H1 (cell line): Measurements from ENCODE around the gene PDE3A. TPM values are rescaled to one million over a fixed set of nuclear protein-coding genes. Genes with fewer than 3 reads are reported as not detected.

Experiments
- CTCF ChIA-PET: fragments of 300-600 bp; sonication (Branson Sonifier 250); formaldehyde crosslinking; loops from one replicate; lab custom pipeline; 2021; ENCODE audit not compliant: partially characterized antibody; lab: Charles Lee
- POLR2A ChIA-PET: fragments of 300-600 bp; sonication (Branson Sonifier 250); formaldehyde crosslinking; loops from one replicate; lab custom pipeline; 2021; ENCODE audit warnings: inconsistent platforms; ENCODE audit not compliant: partially characterized antibody; lab: Charles Lee
- DNase-seq, 2 experiments: peaks; one replicate each; pipeline versions ENCODE4 v3.0.0 to v3.0.0-alpha.2; 2010 to 2022; ENCODE audit warnings: low spot score in 2 of 2, low read depth in 1 of 2, mixed read lengths in 1 of 2
- FAIRE-seq: peaks from 2 replicates; lab custom pipeline; 2011; peaks lifted over from hg19 to GRCh38; lab: Jason Lieb, UNC
- H2AFZ ChIP-seq: 2 replicates; pipeline ENCODE4 v1.8.1; 2012; ENCODE audit warnings: low read length, inconsistent platforms
- H2AK5ac ChIP-seq: 2 replicates; pipeline ENCODE4 v1.6.1; 2013; ENCODE audit warnings: low read depth, low read length
- H2BK120ac ChIP-seq: replicated peaks from 2 replicates; pipeline ENCODE3; 2013; ENCODE audit warnings: low read depth, low read length, inconsistent platforms
- H2BK12ac ChIP-seq: 2 replicates; pipeline ENCODE4 v1.6.1; 2013; ENCODE audit warnings: low read depth, low read length
- H2BK15ac ChIP-seq: 2 replicates; pipeline ENCODE4 v1.6.1; 2013; ENCODE audit warnings: low read length
- H2BK20ac ChIP-seq: 2 replicates; pipeline ENCODE4 v1.6.1; 2013; ENCODE audit warnings: low read length
- H2BK5ac ChIP-seq: 2 replicates; pipeline ENCODE4 v1.6.1; 2013; ENCODE audit warnings: low read depth, low read length
- H3K14ac ChIP-seq: 2 replicates; pipeline ENCODE4 v1.6.1; 2013; ENCODE audit warnings: inconsistent platforms; ENCODE audit not compliant: insufficient read length
- H3K18ac ChIP-seq: 2 replicates; pipeline ENCODE4 v1.6.1; 2013; ENCODE audit warnings: low read length; ENCODE audit errors: extremely low read depth
- H3K23ac ChIP-seq: 2 replicates; pipeline ENCODE4 v1.6.1; 2013; ENCODE audit warnings: inconsistent platforms; ENCODE audit not compliant: insufficient read length
- H3K23me2 ChIP-seq: 2 replicates; pipeline ENCODE4 v1.6.1; 2013; ENCODE audit warnings: low read depth, low read length
- H3K27ac ChIP-seq: 2 replicates; pipeline ENCODE4 v1.6.1; 2011; ENCODE audit warnings: low read depth, low read length, inconsistent platforms
- H3K27me3 ChIP-seq, 4 experiments: replicated peaks in 1 of 4; 1 replicate in 1 of 4; 2 replicates in 3 of 4; pipeline versions ENCODE4 v1.6.1 to v1.8.1; 2011 to 2013; ENCODE audit warnings: low read length in 3 of 4, mild to moderate bottlenecking in 3 of 4, inconsistent platforms in 2 of 4, mixed read lengths in 2 of 4, moderate library complexity in 1 of 4; ENCODE audit not compliant: control insufficient read depth in 3 of 4, insufficient read depth in 3 of 4; ENCODE audit errors: extremely low read depth in 1 of 4
- H3K36me3 ChIP-seq, 4 experiments: 2 replicates each; pipeline versions ENCODE4 v1.6.1 to v1.8.1; 2011 to 2013; ENCODE audit warnings: mild to moderate bottlenecking in 4 of 4, low read length in 3 of 4, moderate library complexity in 2 of 4, control low read depth in 1 of 4, inconsistent platforms in 1 of 4; ENCODE audit not compliant: insufficient read depth in 4 of 4, control insufficient read depth in 2 of 4
- H3K4ac ChIP-seq: replicated peaks from 2 replicates; pipeline ENCODE3; 2013; ENCODE audit warnings: low read length, low read depth, mixed read lengths, inconsistent platforms; ENCODE audit not compliant: insufficient read length
- H3K4me1 ChIP-seq, 4 experiments: replicated peaks in 1 of 4; 1 replicate in 1 of 4; 2 replicates in 3 of 4; pipeline versions ENCODE4 v1.6.1 to v1.8.1; 2011 to 2013; ENCODE audit warnings: low read length in 3 of 4, inconsistent platforms in 2 of 4, mixed read lengths in 1 of 4; ENCODE audit not compliant: insufficient read depth in 4 of 4, control insufficient read depth in 3 of 4
- H3K4me2 ChIP-seq, 2 experiments: 2 replicates each; pipeline versions ENCODE4 v1.6.1 to v1.8.1; 2011 to 2013; ENCODE audit warnings: low read depth in 2 of 2, low read length in 2 of 2, control low read depth in 1 of 2, inconsistent platforms in 1 of 2, mild to moderate bottlenecking in 1 of 2; ENCODE audit not compliant: insufficient read depth in 1 of 2
- H3K4me3 ChIP-seq, 4 experiments: fragments of 200-600, 300-600 bp in 1 of 4; sonication (generic), shearing (Covaris generic), sonication (Bioruptor Twin) in 1 of 4; 2 replicates each; pipeline versions ENCODE4 v1.5.1 to v1.8.1; 2011 to 2016; ENCODE audit warnings: low read length in 4 of 4, low read depth in 3 of 4, control low read depth in 2 of 4, inconsistent platforms in 2 of 4, mild to moderate bottlenecking in 2 of 4, mixed read lengths in 1 of 4, moderate library complexity in 1 of 4; ENCODE audit not compliant: insufficient read depth in 2 of 4; ENCODE audit errors: extremely low read depth in 1 of 4
- H3K56ac ChIP-seq: replicated peaks from 2 replicates; pipeline ENCODE3; 2013; ENCODE audit warnings: low read depth, mild to moderate bottlenecking, mixed read lengths, low read length, inconsistent platforms; ENCODE audit not compliant: insufficient read length
- H3K79me1 ChIP-seq: 2 replicates; pipeline ENCODE4 v1.6.1; 2013; ENCODE audit warnings: low read depth, low read length, control low read depth
- H3K79me2 ChIP-seq, 2 experiments: 2 replicates each; pipeline versions ENCODE4 v1.6.1 to v1.8.1; 2012 to 2013; ENCODE audit warnings: low read length in 2 of 2, mild to moderate bottlenecking in 2 of 2, inconsistent platforms in 1 of 2; ENCODE audit not compliant: insufficient read depth in 2 of 2, control insufficient read depth in 1 of 2
- H3K9ac ChIP-seq, 4 experiments: replicated peaks in 1 of 4; 1 replicate in 1 of 4; 2 replicates in 3 of 4; pipeline versions ENCODE4 v1.6.1 to v1.8.1; 2011 to 2013; ENCODE audit warnings: low read depth in 3 of 4, low read length in 3 of 4, control low read depth in 2 of 4, mild to moderate bottlenecking in 2 of 4, moderate library complexity in 2 of 4, inconsistent platforms in 1 of 4; ENCODE audit errors: extremely low read depth in 1 of 4
- H3K9me3 ChIP-seq, 2 experiments: 2 replicates each; pipeline versions ENCODE4 v1.6.1 to v1.8.1; 2012 to 2013; ENCODE audit warnings: mild to moderate bottlenecking in 2 of 2, moderate library complexity in 2 of 2, control low read depth in 1 of 2, inconsistent platforms in 1 of 2, low read depth in 1 of 2, low read length in 1 of 2, mixed read lengths in 1 of 2; ENCODE audit not compliant: insufficient read depth in 2 of 2
- H4K20me1 ChIP-seq, 2 experiments: replicated peaks in 1 of 2; 2 replicates each; pipeline versions ENCODE3 to v1.8.1; 2011 to 2013; ENCODE audit warnings: inconsistent platforms in 2 of 2, low read length in 2 of 2, mild to moderate bottlenecking in 1 of 2; ENCODE audit not compliant: insufficient read depth in 2 of 2, control insufficient read depth in 1 of 2
- H4K5ac ChIP-seq: 2 replicates; pipeline ENCODE4 v1.6.1; 2013; ENCODE audit warnings: low read length, low read depth, mixed read lengths, inconsistent platforms; ENCODE audit not compliant: insufficient read length
- H4K8ac ChIP-seq: 2 replicates; pipeline ENCODE4 v1.8.0; 2013; ENCODE audit warnings: mild to moderate bottlenecking, moderate library complexity, low read length, inconsistent platforms; ENCODE audit not compliant: insufficient read depth; ENCODE audit errors: extremely low read depth
- H4K91ac ChIP-seq: replicated peaks from 2 replicates; pipeline ENCODE3; 2013; ENCODE audit warnings: low read length, mixed read lengths, inconsistent platforms; ENCODE audit not compliant: insufficient read length
- CHD2 ChIP-seq: IDR thresholded peaks from 2 replicates; pipeline ENCODE4 v1.6.1; 2012; ENCODE audit warnings: low read length, improper control_type of control experiment
- EZH2 ChIP-seq: fragments of 200-600 bp; sonication (generic); IDR thresholded peaks from 2 replicates; pipeline ENCODE4 v1.7.1; 2012; ENCODE audit warnings: low read depth, mild to moderate bottlenecking, moderate library complexity, low read length, inconsistent platforms; ENCODE audit not compliant: severe bottlenecking
- GTF2F1 ChIP-seq: IDR thresholded peaks from 2 replicates; pipeline ENCODE4 v1.6.1; 2012; ENCODE audit warnings: low read depth, low read length, improper control_type of control experiment, borderline replicate concordance
- MAX ChIP-seq: IDR thresholded peaks from 2 replicates; pipeline ENCODE4 v1.6.1; 2012; ENCODE audit warnings: inconsistent platforms
- NRF1 ChIP-seq: IDR thresholded peaks from 2 replicates; pipeline ENCODE4 v1.6.1; 2011; ENCODE audit warnings: mild to moderate bottlenecking, low read depth, low read length, improper control_type of control experiment
- POLR2A ChIP-seq, 2 experiments: IDR thresholded peaks; 1 replicate in 1 of 2; 2 replicates in 1 of 2; pipeline ENCODE4 v1.6.1; 2011; ENCODE audit warnings: low read depth in 2 of 2, low read length in 2 of 2, mild to moderate bottlenecking in 2 of 2; ENCODE audit errors: control extremely low read depth in 1 of 2
- POLR2AphosphoS5 ChIP-seq: IDR thresholded peaks from 2 replicates; pipeline ENCODE4 v1.6.1; 2011; ENCODE audit warnings: low read depth, low read length
- SAP30 ChIP-seq: fragments of 300-600 bp; sonication (generic); IDR thresholded peaks from 2 replicates; pipeline ENCODE4 v1.7.1; 2012; ENCODE audit warnings: low read length, moderate library complexity, mild to moderate bottlenecking, inconsistent platforms; ENCODE audit not compliant: insufficient read depth, insufficient replicate concordance
- SRF ChIP-seq: IDR thresholded peaks from 2 replicates; pipeline ENCODE4 v1.6.1; 2011; ENCODE audit warnings: mild to moderate bottlenecking, low read depth, low read length, moderate library complexity
- SUZ12 ChIP-seq: fragments of 200-600 bp; sonication (generic); IDR thresholded peaks from 2 replicates; pipeline ENCODE4 v1.6.1; 2012; ENCODE audit warnings: mild to moderate bottlenecking, inconsistent platforms, low read length, moderate library complexity, mixed read lengths
- TAF7 ChIP-seq: optimal IDR thresholded peaks from 2 replicates; pipeline ENCODE3; 2011; ENCODE audit warnings: low read depth, mild to moderate bottlenecking, inconsistent platforms, low read length, moderate library complexity, borderline replicate concordance
- WGBS, 2 experiments: shearing (Covaris generic) in 1 of 2; methylation state at CpG; one replicate each; pipeline versions ENCODE4 v1.1.6 to v1.1.7; 2013 to 2015; ENCODE audit warnings: low lambda C conversion rate in 2 of 2, mixed read lengths in 2 of 2, inconsistent platforms in 1 of 2, low coverage in 1 of 2, missing lambda C conversion rate in 1 of 2; ENCODE audit not compliant: insufficient replicate concordance in 2 of 2, insufficient coverage in 1 of 2, insufficient read length in 1 of 2; ENCODE audit errors: extremely low coverage in 1 of 2, missing lambda C conversion rate in 1 of 2; 5-methylcytosine and 5-hydroxymethylcytosine counted together
- polyA plus RNA-seq, 7 experiments: library from polyadenylated mRNA; depleted of rRNA in 3 of 7; stranded (reverse) in 5 of 7; unstranded in 2 of 7; fragments of >200 nt in 5 of 7; fragments of 200-250 nt in 2 of 7; gene quantifications; 1 replicate in 5 of 7; 2 replicates in 1 of 7; 4 replicates in 1 of 7; pipeline versions ENCODE4 v1.2.1 to v1.2.3, GENCODE V29; 2011 to 2013; ENCODE audit warnings: missing spikeins in 2 of 7, mixed read lengths in 2 of 7
- total RNA-seq: library from RNA; stranded (reverse); fragmentation: NEBNext Ultra II Directional; extraction: Animal tissue kit (Norgen Biotek cat#: 25700); gene quantifications from 2 replicates; pipeline ENCODE4 v1.2.1, GENCODE V29; 2021

Gene PDE3A
- total and polyA plus RNA-seq, 2 of the 8 experiments (the other 6 are each of a cell fraction or from before 2014, with no cell fraction given) = 1.4 to 3.4 TPM

DNA sequence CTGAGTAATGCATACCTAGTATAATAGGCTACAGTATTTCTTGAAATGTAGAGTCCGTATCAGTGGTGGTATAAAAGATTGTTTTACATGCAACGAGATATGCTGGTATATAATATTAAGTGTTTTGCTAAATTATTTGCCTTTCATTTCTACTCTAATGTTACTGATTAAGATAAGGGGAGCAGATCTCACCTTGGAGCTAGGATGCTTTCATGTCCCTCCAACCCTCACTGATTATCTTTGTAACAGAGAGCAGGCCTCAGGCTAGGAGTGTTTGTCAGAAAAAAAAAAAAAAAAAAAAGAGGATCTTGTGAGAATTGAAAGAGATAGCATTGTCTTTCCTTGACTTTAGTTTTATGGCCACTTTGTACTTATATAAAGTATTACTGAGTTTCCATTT is 92.6 kb downstream of the PDE3A start:
- Histone ChIP-seq H3K27me3 (no peaks in the 10 kb centered on the region), H2BK5ac (no peak overlapping the region), H3K18ac (no peak overlapping the region), H2BK120ac (no peak overlapping the region), H3K4me1 (no peaks in the 10 kb centered on the region), H3K4ac (no peak overlapping the region), H4K20me1 (no peaks in the 10 kb centered on the region), H2BK15ac (no peak overlapping the region), H3K9me3 (no peaks in the 10 kb centered on the region), H3K79me1 (no peaks in the 10 kb centered on the region), H3K23ac (no peak overlapping the region), H2AFZ (no peak overlapping the region), H3K4me2 (no peak overlapping the region), H2BK12ac (no peak overlapping the region), H3K79me2 (no peaks in the 10 kb centered on the region), H3K14ac (no peak overlapping the region), H3K36me3 (no peaks in the 10 kb centered on the region), H4K5ac (no peak overlapping the region), H3K56ac (no peak overlapping the region), H4K8ac (no peak overlapping the region), H3K9ac (no peak overlapping the region), H3K4me3 (no peak overlapping the region), H3K23me2 (no peaks in the 10 kb centered on the region), H2AK5ac (no peak overlapping the region), H2BK20ac (no peak overlapping the region), H3K27ac (no peak overlapping the region), H4K91ac (no peak overlapping the region)
- POLR2A ChIA-PET = no interaction called here
- FAIRE-seq = no peak
- DNase-seq = no peak
- WGBS, 2 experiments = 41% methylated on average over 2 of the region's 2 CpGs; no CpG with 5 or more reads in 1 of the 2 experiments
- CTCF ChIA-PET = interaction anchor here (1.0 to 1.4 kb wide), 2 partner anchors 11 to 140 kb away, joined by 4 read pairs; no protein-coding TSS in a partner anchor
- TF ChIP-seq POLR2AphosphoS5 (no peak), POLR2A (IDR thresholded peaks at IDR 0.05; ENCODE audit: control extremely low read depth in 1 of 2, low read depth in 2 of 2, low read length in 2 of 2) (no peak), SUZ12 (no peak), SRF (no peak), TAF7 (no peak), SAP30 (no peak), MAX (no peak), GTF2F1 (no peak), NRF1 (no peak), EZH2 (no peak), CHD2 (no peak)
